Astrocyte (in vitro differentiated cells and primary cell): ENCODE measurements around the gene MDN1.

Experiments used
- CTCF ChIP-seq: IDR thresholded peaks from 2 replicates; pipeline ENCODE4 v1.5.1; 2011; ENCODE audit warnings: low read depth, mild to moderate bottlenecking, inconsistent platforms, low read length, moderate library complexity; ENCODE audit not compliant: insufficient read depth
- EZH2 ChIP-seq: IDR thresholded peaks from 2 replicates; pipeline ENCODE4 v1.6.1; 2012; ENCODE audit warnings: mild to moderate bottlenecking, low read length, inconsistent platforms; ENCODE audit not compliant: insufficient read depth

GRCh38 chr6:89650579-89650978, 169.0 kb downstream of the MDN1 start:
- TF ChIP-seq EZH2 (no peak), CTCF (no peak)
